H1 (cell line): Measurements from ENCODE around the gene MGST3. TPM values are rescaled to one million over a fixed set of nuclear protein-coding genes. Genes with fewer than 3 reads are reported as not detected.
"Not testable (repeated sequence)": the region's sequence is repeated elsewhere in the genome, so short reads cannot be mapped to it uniquely, and the experiment has no call there.

Experiments used
- CTCF ChIA-PET: fragments of 300-600 bp; sonication (Branson Sonifier 250); formaldehyde crosslinking; loops from one replicate; lab custom pipeline; 2021; ENCODE audit not compliant: partially characterized antibody; lab: Charles Lee
- POLR2A ChIA-PET: fragments of 300-600 bp; sonication (Branson Sonifier 250); formaldehyde crosslinking; loops from one replicate; lab custom pipeline; 2021; ENCODE audit warnings: inconsistent platforms; ENCODE audit not compliant: partially characterized antibody; lab: Charles Lee
- DNase-seq, 2 experiments: peaks; one replicate each; pipeline versions ENCODE4 v3.0.0 to v3.0.0-alpha.2; 2010 to 2022; ENCODE audit warnings: low spot score in 2 of 2, low read depth in 1 of 2, mixed read lengths in 1 of 2
- FAIRE-seq: peaks from 2 replicates; lab custom pipeline; 2011; peaks lifted over from hg19 to GRCh38; lab: Jason Lieb, UNC
- H2AFZ ChIP-seq: 2 replicates; pipeline ENCODE4 v1.8.1; 2012; ENCODE audit warnings: low read length, inconsistent platforms
- H2AK5ac ChIP-seq: 2 replicates; pipeline ENCODE4 v1.6.1; 2013; ENCODE audit warnings: low read depth, low read length
- H2BK120ac ChIP-seq: replicated peaks from 2 replicates; pipeline ENCODE3; 2013; ENCODE audit warnings: low read depth, low read length, inconsistent platforms
- H2BK12ac ChIP-seq: 2 replicates; pipeline ENCODE4 v1.6.1; 2013; ENCODE audit warnings: low read depth, low read length
- H2BK15ac ChIP-seq: 2 replicates; pipeline ENCODE4 v1.6.1; 2013; ENCODE audit warnings: low read length
- H2BK20ac ChIP-seq: 2 replicates; pipeline ENCODE4 v1.6.1; 2013; ENCODE audit warnings: low read length
- H2BK5ac ChIP-seq: 2 replicates; pipeline ENCODE4 v1.6.1; 2013; ENCODE audit warnings: low read depth, low read length
- H3K14ac ChIP-seq: 2 replicates; pipeline ENCODE4 v1.6.1; 2013; ENCODE audit warnings: inconsistent platforms; ENCODE audit not compliant: insufficient read length
- H3K18ac ChIP-seq: 2 replicates; pipeline ENCODE4 v1.6.1; 2013; ENCODE audit warnings: low read length; ENCODE audit errors: extremely low read depth
- H3K23ac ChIP-seq: 2 replicates; pipeline ENCODE4 v1.6.1; 2013; ENCODE audit warnings: inconsistent platforms; ENCODE audit not compliant: insufficient read length
- H3K23me2 ChIP-seq: 2 replicates; pipeline ENCODE4 v1.6.1; 2013; ENCODE audit warnings: low read depth, low read length
- H3K27ac ChIP-seq: 2 replicates; pipeline ENCODE4 v1.6.1; 2011; ENCODE audit warnings: low read depth, low read length, inconsistent platforms
- H3K27me3 ChIP-seq, 4 experiments: replicated peaks in 1 of 4; 1 replicate in 1 of 4; 2 replicates in 3 of 4; pipeline versions ENCODE4 v1.6.1 to v1.8.1; 2011 to 2013; ENCODE audit warnings: low read length in 3 of 4, mild to moderate bottlenecking in 3 of 4, inconsistent platforms in 2 of 4, mixed read lengths in 2 of 4, moderate library complexity in 1 of 4; ENCODE audit not compliant: control insufficient read depth in 3 of 4, insufficient read depth in 3 of 4; ENCODE audit errors: extremely low read depth in 1 of 4
- H3K36me3 ChIP-seq, 4 experiments: 2 replicates each; pipeline versions ENCODE4 v1.6.1 to v1.8.1; 2011 to 2013; ENCODE audit warnings: mild to moderate bottlenecking in 4 of 4, low read length in 3 of 4, moderate library complexity in 2 of 4, control low read depth in 1 of 4, inconsistent platforms in 1 of 4; ENCODE audit not compliant: insufficient read depth in 4 of 4, control insufficient read depth in 2 of 4
- H3K4ac ChIP-seq: replicated peaks from 2 replicates; pipeline ENCODE3; 2013; ENCODE audit warnings: low read length, low read depth, mixed read lengths, inconsistent platforms; ENCODE audit not compliant: insufficient read length
- H3K4me1 ChIP-seq, 4 experiments: replicated peaks in 1 of 4; 1 replicate in 1 of 4; 2 replicates in 3 of 4; pipeline versions ENCODE4 v1.6.1 to v1.8.1; 2011 to 2013; ENCODE audit warnings: low read length in 3 of 4, inconsistent platforms in 2 of 4, mixed read lengths in 1 of 4; ENCODE audit not compliant: insufficient read depth in 4 of 4, control insufficient read depth in 3 of 4
- H3K4me2 ChIP-seq, 2 experiments: 2 replicates each; pipeline versions ENCODE4 v1.6.1 to v1.8.1; 2011 to 2013; ENCODE audit warnings: low read depth in 2 of 2, low read length in 2 of 2, control low read depth in 1 of 2, inconsistent platforms in 1 of 2, mild to moderate bottlenecking in 1 of 2; ENCODE audit not compliant: insufficient read depth in 1 of 2
- H3K4me3 ChIP-seq, 4 experiments: fragments of 200-600, 300-600 bp in 1 of 4; sonication (generic), shearing (Covaris generic), sonication (Bioruptor Twin) in 1 of 4; 2 replicates each; pipeline versions ENCODE4 v1.5.1 to v1.8.1; 2011 to 2016; ENCODE audit warnings: low read length in 4 of 4, low read depth in 3 of 4, control low read depth in 2 of 4, inconsistent platforms in 2 of 4, mild to moderate bottlenecking in 2 of 4, mixed read lengths in 1 of 4, moderate library complexity in 1 of 4; ENCODE audit not compliant: insufficient read depth in 2 of 4; ENCODE audit errors: extremely low read depth in 1 of 4
- H3K56ac ChIP-seq: replicated peaks from 2 replicates; pipeline ENCODE3; 2013; ENCODE audit warnings: low read depth, mild to moderate bottlenecking, mixed read lengths, low read length, inconsistent platforms; ENCODE audit not compliant: insufficient read length
- H3K79me1 ChIP-seq: 2 replicates; pipeline ENCODE4 v1.6.1; 2013; ENCODE audit warnings: low read depth, low read length, control low read depth
- H3K79me2 ChIP-seq, 2 experiments: 2 replicates each; pipeline versions ENCODE4 v1.6.1 to v1.8.1; 2012 to 2013; ENCODE audit warnings: low read length in 2 of 2, mild to moderate bottlenecking in 2 of 2, inconsistent platforms in 1 of 2; ENCODE audit not compliant: insufficient read depth in 2 of 2, control insufficient read depth in 1 of 2
- H3K9ac ChIP-seq, 4 experiments: replicated peaks in 1 of 4; 1 replicate in 1 of 4; 2 replicates in 3 of 4; pipeline versions ENCODE4 v1.6.1 to v1.8.1; 2011 to 2013; ENCODE audit warnings: low read depth in 3 of 4, low read length in 3 of 4, control low read depth in 2 of 4, mild to moderate bottlenecking in 2 of 4, moderate library complexity in 2 of 4, inconsistent platforms in 1 of 4; ENCODE audit errors: extremely low read depth in 1 of 4
- H3K9me3 ChIP-seq, 2 experiments: 2 replicates each; pipeline versions ENCODE4 v1.6.1 to v1.8.1; 2012 to 2013; ENCODE audit warnings: mild to moderate bottlenecking in 2 of 2, moderate library complexity in 2 of 2, control low read depth in 1 of 2, inconsistent platforms in 1 of 2, low read depth in 1 of 2, low read length in 1 of 2, mixed read lengths in 1 of 2; ENCODE audit not compliant: insufficient read depth in 2 of 2
- H4K20me1 ChIP-seq, 2 experiments: replicated peaks in 1 of 2; 2 replicates each; pipeline versions ENCODE3 to v1.8.1; 2011 to 2013; ENCODE audit warnings: inconsistent platforms in 2 of 2, low read length in 2 of 2, mild to moderate bottlenecking in 1 of 2; ENCODE audit not compliant: insufficient read depth in 2 of 2, control insufficient read depth in 1 of 2
- H4K5ac ChIP-seq: 2 replicates; pipeline ENCODE4 v1.6.1; 2013; ENCODE audit warnings: low read length, low read depth, mixed read lengths, inconsistent platforms; ENCODE audit not compliant: insufficient read length
- H4K8ac ChIP-seq: 2 replicates; pipeline ENCODE4 v1.8.0; 2013; ENCODE audit warnings: mild to moderate bottlenecking, moderate library complexity, low read length, inconsistent platforms; ENCODE audit not compliant: insufficient read depth; ENCODE audit errors: extremely low read depth
- H4K91ac ChIP-seq: replicated peaks from 2 replicates; pipeline ENCODE3; 2013; ENCODE audit warnings: low read length, mixed read lengths, inconsistent platforms; ENCODE audit not compliant: insufficient read length
- WGBS, 2 experiments: shearing (Covaris generic) in 1 of 2; methylation state at CpG; one replicate each; pipeline versions ENCODE4 v1.1.6 to v1.1.7; 2013 to 2015; ENCODE audit warnings: low lambda C conversion rate in 2 of 2, mixed read lengths in 2 of 2, inconsistent platforms in 1 of 2, low coverage in 1 of 2, missing lambda C conversion rate in 1 of 2; ENCODE audit not compliant: insufficient replicate concordance in 2 of 2, insufficient coverage in 1 of 2, insufficient read length in 1 of 2; ENCODE audit errors: extremely low coverage in 1 of 2, missing lambda C conversion rate in 1 of 2; 5-methylcytosine and 5-hydroxymethylcytosine counted together
- polyA plus RNA-seq, 7 experiments: library from polyadenylated mRNA; depleted of rRNA in 3 of 7; stranded (reverse) in 5 of 7; unstranded in 2 of 7; fragments of >200 nt in 5 of 7; fragments of 200-250 nt in 2 of 7; gene quantifications; 1 replicate in 5 of 7; 2 replicates in 1 of 7; 4 replicates in 1 of 7; pipeline versions ENCODE4 v1.2.1 to v1.2.3, GENCODE V29; 2011 to 2013; ENCODE audit warnings: missing spikeins in 2 of 7, mixed read lengths in 2 of 7
- total RNA-seq: library from RNA; stranded (reverse); fragmentation: NEBNext Ultra II Directional; extraction: Animal tissue kit (Norgen Biotek cat#: 25700); gene quantifications from 2 replicates; pipeline ENCODE4 v1.2.1, GENCODE V29; 2021

Gene MGST3
- total and polyA plus RNA-seq, 2 of the 8 experiments (the other 6 are each of a cell fraction or from before 2014, with no cell fraction given), result 124 to 257 TPM

- H2AFZ ChIP-seq, H3K18ac ChIP-seq, FAIRE-seq, H3K27ac ChIP-seq, H2BK20ac ChIP-seq, H2BK5ac ChIP-seq, H3K23ac ChIP-seq, H3K9me3 ChIP-seq, H2BK12ac ChIP-seq, H4K20me1 ChIP-seq, H3K56ac ChIP-seq, H3K4me2 ChIP-seq, H3K4ac ChIP-seq, H3K9ac ChIP-seq, H3K27me3 ChIP-seq, H3K14ac ChIP-seq, H3K4me1 ChIP-seq, H3K79me1 ChIP-seq, H2BK15ac ChIP-seq, H2BK120ac ChIP-seq, DNase-seq, H2AK5ac ChIP-seq, H3K23me2 ChIP-seq, H4K8ac ChIP-seq, H3K4me3 ChIP-seq, H4K91ac ChIP-seq, H3K79me2 ChIP-seq, H4K5ac ChIP-seq: not testable (repeated sequence)
- ChIA-PET POLR2A (interaction anchor here (0.7 to 3.1 kb wide), 7 partner anchors 8 to 1002 kb away, joined by 3 to 15 read pairs (median 4); partner anchors contain the start of gene ALDH9A1), CTCF (interaction anchor here (0.6 to 2.3 kb wide), 8 partner anchors 8 to 326 kb away, joined by 3 to 18 read pairs (median 4); no protein-coding TSS in a partner anchor)
- 92% methylated on average over 9 of the region's 9 CpGs; no CpG with 5 or more reads in 1 of the 2 experiments for WGBS, 2 experiments
- H3K36me3 ChIP-seq, result peaks cover 3 to 37% (median 17%) of the 10 kb centered on the region in 4 experiments
These were observed 27.9 kb downstream of the MGST3 start for GRCh38 chr1:165658766-165659580.
